Posterior vena cava (tissue), 2 donors: ENCODE results near the gene TCN2. TPM values are rescaled to one million over a fixed set of nuclear protein-coding genes. Genes with fewer than 3 reads are reported as not detected.
"Not testable (repeated sequence)": the region's sequence is repeated elsewhere in the genome, so short reads cannot be mapped to it uniquely, and the experiment has no call there.

Source experiments
- DNase-seq: peaks from one replicate; pipeline ENCODE4 v3.0.0-alpha.2; 2020; ENCODE audit warnings: low spot score
- intact Hi-C, 2 donors: fragments of 100-400 bp; cut with DNase I; formaldehyde crosslinking; loops; one replicate each; pipeline versions ENCODE4 v1.14.1 to v1.14.2; 2022 to 2023
- long read RNA-seq, 2 donors: library from polyadenylated mRNA; unstranded; transcript quantifications; one replicate each; pipeline ENCODE4 v2.0.0, GENCODE V29; 2020 to 2021
- total RNA-seq, 2 donors: library from RNA; stranded (reverse); fragmentation: NEBNext Ultra II Directional; extraction: Animal tissue kit (Norgen Biotek cat#: 25700); gene quantifications; one replicate each; pipeline ENCODE4 v1.2.1, GENCODE V29; 2021
- donor health status: DM: yes; HTN: yes; CAD: no.
- donor health status: DM: yes; HTN: yes; CAD: no.

Gene TCN2
- total RNA-seq = 10 to 100 TPM; 23.4 to 47.3 TPM
- long read RNA-seq, donor 1, transcript TCN2-201 (9 exons, 2,535 nt) = major isoform, 12 of 20 reads
- long read RNA-seq, donor 1, partial matches to known transcripts = 5 of 20 reads
- long read RNA-seq, donor 1, other reads (novel, unspliced or antisense) = 1 of 20 reads
- long read RNA-seq, donor 2, transcript TCN2-201 (9 exons, 2,535 nt) = major isoform, 45 of 59 reads
- long read RNA-seq, donor 2, partial matches to known transcripts = 7 of 59 reads
- long read RNA-seq, donor 2, other reads (novel, unspliced or antisense) = 5 of 59 reads

DNA sequence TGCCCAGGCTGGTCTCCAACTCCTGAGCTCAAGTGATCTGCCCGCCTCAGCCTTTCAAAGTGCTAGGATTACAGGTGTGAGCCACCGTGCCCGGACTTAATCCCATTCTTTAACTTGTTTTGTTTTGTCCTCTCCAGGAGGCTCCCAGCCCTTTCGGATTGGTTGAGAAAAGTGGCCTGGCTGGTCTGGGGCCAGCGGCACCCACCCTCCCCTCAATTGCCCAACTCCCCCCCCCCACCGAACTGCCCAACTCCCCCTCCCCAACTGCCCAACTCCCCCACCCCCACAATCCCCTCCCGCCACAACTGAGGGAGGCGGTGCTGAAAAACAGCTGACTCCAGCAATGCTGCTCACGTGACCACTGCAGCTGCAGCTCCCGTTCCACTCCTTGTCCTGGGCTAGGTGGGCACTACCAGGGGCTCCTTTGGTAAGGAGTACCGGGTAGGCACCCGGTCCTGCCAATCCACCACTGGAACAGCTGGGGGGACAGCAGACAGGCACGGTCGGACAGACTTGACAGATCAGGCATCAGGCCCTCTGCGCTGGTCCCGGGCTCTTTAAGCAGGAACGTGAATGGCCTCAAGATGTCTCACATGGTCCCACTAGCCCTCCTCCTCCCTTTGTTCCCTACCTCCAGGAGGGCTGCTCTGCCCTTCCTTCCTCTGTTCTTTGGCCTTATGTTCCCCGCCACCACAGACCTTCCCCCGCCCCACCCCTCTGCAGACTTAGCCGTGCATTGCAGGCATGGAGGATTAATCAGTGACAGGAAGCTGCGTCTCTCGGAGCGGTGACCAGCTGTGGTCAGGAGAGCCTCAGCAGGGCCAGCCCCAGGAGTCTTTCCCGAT, at the start of gene TCN2:
Gene TCN2, plus strand, starts transcription at position 720 of the 845 bp plus-strand sequence. CDS start 158 bp downstream, outside the sequence.
- DNase-seq = peak; percentile 89
- intact Hi-C loops = no loop called here

DNA sequence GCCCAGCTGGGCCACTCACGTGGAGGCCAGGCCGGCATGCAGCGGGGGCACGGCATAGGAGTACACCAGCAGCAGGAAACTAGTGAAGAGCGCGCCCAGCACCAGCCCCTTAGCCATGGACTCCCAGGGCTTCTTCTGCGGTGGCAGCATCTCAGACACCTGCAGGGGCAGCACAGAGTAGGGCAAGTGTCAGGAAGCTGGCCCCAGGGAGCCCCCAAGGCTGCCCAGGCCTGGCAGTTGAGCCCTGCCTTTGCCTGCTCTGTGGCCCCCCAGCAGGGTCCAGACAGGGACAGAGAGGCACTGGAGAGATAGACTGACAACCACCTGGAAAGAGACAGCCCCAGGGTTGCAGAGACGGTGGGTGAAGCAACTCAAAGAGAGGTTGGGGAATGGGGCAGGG, 49.7 kb upstream of the TCN2 start:
- DNase-seq = no peak
- intact Hi-C loops = no loop called here

DNA sequence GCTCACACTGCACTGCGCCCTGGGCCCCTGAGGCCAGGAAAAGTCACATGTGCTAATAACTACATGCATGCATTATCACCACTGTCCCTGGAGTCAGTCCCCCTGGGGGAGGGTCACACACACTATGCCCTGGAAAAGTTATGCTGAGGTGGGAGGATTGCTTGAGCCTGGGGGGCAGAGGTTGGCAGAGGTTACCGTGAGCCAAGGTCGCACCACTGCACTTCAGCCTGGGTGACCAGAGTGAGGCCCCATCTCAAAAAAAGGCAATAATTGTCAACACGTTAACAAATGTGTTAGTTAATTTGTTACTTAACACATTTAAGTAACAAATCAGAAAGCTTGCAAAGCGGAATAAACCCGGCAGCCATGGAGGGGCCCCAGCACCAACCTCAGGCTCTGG, 47.1 kb upstream of the TCN2 start:
- no peak for DNase-seq
- intact Hi-C loops = no loop called here

DNA sequence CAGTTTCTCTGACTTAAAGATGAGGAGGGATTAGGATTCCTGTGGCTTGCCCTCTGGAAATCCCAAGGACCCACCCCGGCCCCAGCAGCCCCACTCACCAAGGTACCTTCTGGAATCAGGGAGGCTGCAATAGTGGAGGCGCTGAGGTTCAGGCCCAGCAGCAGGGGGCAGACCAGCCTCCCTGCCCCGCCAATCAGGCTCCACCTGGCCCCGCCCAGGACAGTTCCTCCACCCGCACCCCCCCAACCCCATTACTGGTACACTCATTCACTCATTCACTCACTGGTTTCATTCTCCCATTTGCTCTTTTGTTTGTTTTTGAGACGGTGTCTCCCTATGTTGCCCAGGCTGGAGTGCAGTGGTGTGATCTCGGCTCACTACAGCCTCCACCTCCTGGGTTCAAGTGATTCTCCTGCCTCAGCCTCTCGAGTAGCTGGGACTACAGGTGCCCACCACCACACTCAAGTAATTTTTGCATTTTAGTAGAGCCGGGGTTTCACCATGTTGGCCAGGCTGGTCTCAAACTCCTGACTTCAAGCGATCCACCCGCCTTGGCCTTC, 46.3 kb upstream of the TCN2 start:
- intact Hi-C loops, DNase-seq: not testable (repeated sequence)

DNA sequence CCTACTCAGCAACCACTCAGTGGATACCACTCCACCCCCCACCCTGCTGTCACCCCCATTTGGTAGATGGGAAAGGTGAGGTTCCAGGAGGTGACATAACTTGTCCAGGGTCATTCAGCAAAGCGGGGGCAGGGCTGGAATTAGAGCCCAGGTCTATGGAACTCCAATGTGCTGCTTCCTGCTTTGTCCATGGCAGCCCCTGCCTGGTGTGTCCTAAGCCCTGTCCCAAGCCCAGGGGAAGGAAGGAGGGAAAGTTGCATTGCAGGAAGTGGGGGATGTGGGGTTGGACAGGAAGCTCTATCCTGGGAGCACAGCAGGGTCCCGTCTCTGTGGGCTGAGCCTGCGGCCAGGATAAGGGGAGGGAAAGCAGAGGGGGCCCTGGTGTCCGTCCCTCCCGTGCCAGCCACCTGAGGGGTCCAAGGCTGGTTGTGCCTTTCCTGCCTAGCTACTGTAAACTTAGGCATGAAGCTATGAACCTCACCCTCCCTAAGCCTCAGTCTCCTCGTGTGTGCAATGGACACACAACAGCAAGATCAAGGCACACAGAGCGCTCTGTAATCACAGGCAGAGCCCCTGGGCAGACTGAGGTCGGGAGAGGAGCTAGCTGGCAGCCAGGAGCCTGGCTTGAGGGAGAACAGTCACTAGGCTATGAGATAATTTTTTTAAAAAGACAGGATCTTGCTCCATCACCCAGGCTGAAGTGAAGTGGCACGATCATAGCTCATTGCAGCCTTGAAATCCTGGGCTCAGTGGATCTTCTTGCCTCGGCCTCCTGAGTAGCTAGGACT, 45.4 kb upstream of the TCN2 start:
- intact Hi-C loops = no loop called here

DNA sequence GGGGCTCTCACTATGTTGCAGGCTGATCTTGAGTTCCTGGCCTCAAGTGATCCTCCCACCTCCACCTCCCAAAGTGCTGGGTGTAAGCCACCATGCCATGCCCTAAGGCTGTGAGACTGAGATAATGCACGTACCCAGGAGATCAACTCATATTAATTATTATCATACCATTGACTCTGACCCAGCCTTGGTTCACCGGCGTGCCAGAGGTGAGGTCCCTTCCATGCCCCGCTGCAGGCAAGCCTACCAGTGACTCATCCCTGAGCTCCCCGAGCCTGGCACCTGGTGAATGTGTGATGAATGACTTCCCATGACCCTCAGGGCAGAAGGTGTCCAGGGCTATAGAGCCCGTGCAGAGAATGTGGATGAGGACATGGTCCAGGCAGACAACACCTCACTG, 44.6 kb upstream of the TCN2 start:
- intact Hi-C loops = no loop called here
- no peak for DNase-seq

More for the DNA sequence above, 45.4 kb upstream of the TCN2 start:
- DNase-seq = no peak

DNA sequence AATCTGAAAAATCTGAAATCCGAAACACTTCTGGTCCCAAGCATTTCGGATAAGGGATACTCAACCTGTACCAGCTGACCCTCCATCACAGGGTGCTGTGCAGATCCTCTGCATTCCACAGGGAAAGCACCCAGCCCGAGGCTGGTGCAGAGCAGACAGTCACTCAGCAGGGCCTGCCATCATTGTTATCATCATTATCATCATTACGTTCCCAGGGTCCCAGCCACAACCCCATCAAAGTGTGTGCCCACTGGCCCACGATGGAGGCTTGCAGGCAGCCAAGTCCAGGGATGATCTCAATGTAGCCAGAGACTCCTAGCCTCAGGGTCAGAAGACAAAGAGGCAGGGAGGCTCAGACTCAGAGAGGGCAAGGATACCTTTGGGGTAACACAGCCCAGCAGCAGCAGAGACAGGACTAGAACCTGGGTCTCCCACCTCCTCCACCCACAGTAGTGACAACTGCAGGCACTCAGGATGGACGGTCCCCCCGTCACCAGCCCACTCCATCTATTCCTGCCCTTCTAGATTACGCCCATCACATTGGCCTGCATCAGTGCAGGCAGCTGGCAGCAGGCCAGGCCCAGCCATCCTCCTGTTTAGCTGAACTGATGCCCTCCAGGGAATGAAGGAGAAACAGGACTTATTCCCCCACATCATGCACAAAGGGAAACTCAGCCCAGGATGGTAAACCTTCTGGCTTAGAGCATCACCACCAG, 42.8 kb upstream of the TCN2 start:
- DNase-seq = no peak
- intact Hi-C loops = no loop called here

DNA sequence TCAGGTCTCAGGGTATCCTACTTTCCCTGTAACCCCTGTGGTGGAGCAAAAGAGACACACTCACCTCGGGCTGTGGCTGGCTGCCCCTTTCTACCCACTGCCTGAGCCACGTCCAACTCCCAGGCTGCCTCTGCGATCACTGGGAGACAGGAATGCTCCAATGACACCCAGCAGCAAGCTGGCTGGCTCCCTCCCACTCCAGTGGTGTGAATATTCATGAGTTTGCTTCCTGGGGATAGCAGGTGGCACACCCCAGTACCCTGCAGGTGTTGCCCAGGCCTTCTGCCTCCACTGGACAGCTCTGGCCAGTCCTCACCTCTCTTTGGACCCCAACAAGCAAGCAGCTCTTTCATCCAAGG, 42.2 kb upstream of the TCN2 start:
- intact Hi-C loops = no loop called here
- no peak for DNase-seq

DNA sequence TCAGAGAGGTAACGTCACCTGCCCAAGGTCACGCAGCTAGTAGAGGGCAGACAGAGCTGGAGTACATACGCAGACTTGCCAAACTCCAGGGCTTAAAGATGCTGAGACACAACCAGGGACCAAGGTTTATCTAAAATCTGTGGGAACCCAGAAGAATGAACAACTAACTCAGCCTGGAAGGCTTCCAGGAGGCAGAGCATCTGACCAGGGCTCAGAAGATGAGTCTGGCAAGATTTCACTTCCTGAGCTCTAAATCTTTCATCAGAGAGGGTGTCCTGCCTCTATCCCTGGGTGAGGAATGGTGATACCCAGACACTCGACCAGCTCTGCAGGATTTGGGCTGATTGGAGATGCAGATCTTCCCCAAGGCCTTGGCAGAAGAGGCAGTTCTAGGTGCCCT, 41.6 kb upstream of the TCN2 start:
- intact Hi-C loops = no loop called here
- no peak for DNase-seq

DNA sequence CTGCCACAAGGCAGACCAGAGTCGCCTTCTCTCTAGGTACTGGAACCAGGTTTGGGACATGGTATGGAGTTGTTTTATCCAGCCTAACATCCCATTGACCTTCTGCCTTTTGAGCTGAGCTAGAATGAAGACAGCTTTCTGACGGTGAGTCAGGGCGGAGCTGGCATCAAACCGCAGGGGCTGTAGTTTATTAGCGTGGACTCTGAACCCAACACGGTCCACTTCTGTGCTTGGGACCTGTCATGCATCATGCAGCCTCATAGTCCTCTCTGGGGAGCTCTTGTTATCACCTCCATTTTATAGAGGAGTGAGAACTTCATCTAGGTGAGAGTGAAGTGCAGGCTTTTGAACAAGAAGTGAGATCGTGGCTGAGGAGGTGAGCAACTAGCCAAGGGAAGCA, 40.8 kb upstream of the TCN2 start:
- DNase-seq = no peak
- intact Hi-C loops = no loop called here

DNA sequence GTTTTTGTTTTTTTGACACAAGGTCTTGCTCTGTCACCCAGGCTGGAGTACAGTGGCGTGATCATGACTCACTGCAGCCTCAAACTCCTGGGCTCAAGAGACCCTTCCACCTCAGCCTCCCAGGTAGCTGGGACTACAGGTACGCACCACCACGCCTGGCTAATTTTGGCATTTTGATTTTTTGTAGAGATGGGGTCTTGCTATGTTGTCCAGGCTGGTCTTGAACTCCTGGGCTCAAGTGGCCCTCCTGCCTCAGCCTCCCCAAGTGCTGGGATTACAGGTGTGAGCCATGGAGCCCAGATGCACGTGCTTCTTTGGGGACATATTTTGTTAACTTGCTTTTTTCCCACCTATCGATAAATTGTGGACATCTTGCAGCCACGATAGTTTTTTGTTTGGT, 39.7 kb upstream of the TCN2 start:
- intact Hi-C loops, DNase-seq: not testable (repeated sequence)

DNA sequence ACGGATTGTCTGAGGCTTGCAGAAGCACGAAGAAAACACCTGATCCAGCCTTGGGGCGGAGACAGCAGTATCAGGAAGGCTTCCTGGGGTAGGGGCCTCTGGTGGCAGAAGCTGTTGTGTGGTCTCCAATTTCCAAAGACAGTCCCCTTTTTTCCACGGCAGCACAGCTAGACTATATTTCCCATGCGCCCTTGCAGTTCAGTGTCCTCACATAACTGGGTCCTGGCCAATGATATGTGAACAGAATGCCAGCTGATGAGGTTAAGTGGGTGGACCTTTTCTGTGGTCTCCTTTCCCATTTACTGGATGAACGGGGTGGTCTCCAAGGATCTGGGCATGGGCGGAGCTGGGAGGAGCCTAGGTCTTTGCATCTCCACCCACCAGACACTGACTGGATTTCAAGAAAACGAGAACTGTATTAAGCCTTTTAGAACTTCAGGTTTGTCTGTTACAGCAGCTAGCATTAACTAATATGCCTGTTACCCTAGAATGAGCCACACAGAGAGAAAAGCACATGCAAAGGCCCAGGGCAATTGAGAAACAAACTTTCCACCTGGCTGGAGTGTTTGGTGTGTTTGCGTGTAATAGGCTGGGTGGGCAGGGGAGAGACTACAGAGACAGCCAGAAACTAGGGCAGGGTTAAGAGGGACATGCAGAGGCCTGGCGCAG, 38.7 kb upstream of the TCN2 start:
- DNase-seq = no peak
- intact Hi-C loops = no loop called here

DNA sequence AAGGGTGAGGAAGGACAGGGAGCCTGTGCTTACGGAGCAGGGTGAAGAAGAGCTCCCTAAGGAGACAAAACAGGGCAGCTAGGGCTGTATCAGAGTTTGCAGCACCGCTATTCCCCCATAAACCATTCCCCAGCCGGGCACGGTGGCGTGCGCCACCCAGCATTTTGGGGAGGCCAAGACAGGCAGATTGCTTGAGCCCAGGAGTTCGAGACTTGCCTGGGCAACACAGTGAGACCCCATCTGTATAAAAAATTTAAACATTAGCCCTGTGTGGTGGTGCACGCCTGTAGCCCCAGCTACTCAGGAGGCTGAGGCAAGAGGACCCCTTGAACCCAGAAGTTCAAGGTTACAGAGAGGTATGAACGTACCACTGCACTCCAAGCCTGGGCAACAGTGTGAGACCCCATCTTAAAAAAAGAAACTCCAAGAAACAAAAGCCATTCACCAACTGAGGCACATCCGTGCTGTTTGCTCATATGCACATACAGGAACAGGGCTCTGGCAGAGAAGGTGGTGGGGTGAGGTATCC, 37.2 kb upstream of the TCN2 start:
- no peak for DNase-seq
- intact Hi-C loops = no loop called here

DNA sequence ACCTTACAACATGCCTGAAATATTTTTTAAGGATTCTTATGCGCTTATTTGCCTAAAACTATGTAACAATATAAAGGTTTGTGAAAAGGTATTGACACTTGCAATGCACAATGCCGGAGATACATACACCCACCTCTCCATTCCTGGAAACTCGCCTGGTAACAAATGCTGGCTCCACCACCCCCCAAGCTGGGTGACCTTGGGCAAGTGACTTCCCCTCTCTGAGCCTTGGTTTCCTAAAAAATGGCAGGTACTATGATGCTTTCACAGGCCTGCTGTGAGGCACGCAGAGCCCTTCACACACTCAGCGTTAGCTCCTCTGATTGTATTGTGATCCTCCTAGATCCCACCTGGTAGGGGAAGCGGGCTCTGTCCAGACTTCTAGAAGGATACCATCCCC, 34.8 kb upstream of the TCN2 start:
- DNase-seq = no peak
- intact Hi-C loops = no loop called here

DNA sequence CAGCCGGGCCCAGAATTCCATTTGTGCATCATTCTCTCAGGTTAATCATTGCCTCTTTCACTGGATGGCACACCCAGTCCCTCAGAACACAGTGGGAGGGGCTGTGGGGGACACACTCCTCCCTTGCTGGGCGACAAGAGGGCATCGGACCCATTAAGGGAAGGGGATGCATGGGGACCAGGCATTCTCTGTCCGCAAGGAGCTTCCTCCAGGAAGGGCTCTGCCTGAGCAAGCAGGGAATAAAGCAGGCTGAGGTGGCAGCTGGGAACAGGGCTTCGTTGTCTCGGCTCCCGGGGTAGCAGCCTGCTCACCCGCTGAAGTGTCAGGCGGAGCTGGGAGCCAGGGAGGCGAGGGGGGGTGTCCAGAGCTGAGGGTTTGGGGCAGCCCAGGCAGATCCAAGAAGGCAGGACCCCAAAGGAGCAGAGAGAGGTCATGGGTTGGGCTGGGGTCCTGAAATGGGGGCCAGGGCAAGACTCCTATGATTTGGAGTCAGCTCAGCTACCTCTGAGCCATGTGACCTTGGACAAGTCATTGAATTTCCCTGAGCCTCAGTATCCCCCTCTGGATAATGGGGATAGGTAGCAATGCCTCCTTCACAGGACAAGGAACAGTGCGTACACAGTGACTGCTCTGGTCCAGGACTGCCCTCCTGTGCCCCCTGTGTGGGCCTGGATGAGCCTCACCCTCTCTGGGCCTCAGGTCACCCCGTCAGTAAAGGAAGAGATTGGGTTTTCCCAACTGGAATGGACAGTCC, 34.0 kb upstream of the TCN2 start:
- intact Hi-C loops = no loop called here
- DNase-seq = no peak

DNA sequence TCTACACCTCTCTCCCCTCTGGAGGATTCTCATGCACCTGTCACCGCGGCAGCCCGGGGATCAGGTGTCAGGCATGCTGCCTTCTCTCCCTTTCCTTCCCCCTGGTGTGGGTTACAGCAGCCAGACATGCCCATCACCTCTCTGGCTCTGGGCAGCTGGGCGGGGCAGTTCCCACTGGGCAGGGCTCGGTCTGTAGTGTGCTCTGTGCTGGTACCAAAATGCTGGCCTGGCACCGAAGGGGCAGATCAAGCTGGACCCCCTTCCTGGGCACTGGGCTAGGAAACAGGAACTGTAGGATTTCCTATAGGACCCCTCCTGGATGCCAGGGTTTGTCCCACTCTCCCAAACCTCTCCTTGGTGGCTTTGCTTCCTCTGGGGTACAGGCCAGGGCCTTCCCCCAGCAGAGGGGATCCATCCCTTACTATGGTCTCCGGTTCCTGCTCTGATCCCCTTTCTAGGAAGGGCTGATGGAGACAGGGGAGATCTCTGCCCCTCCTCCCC, 33.3 kb upstream of the TCN2 start:
- no peak for DNase-seq
- intact Hi-C loops = no loop called here

DNA sequence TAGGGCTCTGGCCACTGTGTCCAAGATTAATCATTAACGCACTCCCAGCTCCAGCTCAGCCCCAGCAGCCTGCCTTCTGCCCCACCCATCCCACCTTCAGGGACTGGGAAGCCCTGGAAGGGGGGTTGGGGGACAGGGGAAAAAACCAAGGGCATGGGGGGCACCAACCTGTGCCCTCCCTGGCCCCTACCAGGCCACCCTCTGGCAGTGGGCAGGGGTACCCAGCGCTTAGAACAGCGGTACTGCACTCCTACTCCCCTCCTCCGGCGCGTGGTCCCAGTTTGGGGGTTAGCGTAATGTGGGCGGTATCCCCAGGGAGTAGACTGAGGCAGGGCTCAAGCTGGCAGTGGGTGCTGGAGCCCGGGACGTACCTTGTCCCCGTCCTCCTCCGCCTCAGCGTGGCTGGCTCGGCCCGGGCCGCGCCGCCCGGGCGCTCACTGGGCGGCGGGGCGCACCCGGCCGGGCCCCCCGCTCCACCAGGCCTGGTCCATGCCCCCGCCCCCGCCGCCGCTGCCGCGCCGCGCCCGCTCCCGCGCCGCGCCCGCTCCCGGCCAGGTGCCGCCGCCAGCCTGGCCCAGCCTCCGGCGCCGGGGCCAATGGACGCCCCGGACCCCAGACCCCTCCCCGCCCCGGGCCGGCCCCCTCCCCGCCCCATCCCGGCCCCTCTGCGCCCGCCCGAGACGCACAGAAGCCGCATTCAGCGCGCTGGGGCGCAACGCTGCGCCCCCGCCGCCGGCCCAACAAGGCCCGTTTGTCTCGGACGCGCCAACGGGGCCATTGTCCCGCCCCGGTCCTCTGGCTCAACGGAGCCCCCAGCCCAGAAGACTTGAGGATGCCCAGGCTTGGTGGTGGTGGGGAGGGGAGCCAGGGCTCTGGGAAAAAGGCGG, 32.6 kb upstream of the TCN2 start, which contains the start of gene GAL3ST1:
Gene GAL3ST1, minus strand, starts transcription at position 571 of the 887 bp plus-strand sequence. CDS start 17,273 bp downstream, outside the sequence.
- intact Hi-C loops = no loop called here
- DNase-seq = no peak
